ENCODE measurements around the gene SPATA32.
A peak's percentile ranks its signal among the peaks of the same experiment; 100 is the strongest.

Gene SPATA32

DNA sequence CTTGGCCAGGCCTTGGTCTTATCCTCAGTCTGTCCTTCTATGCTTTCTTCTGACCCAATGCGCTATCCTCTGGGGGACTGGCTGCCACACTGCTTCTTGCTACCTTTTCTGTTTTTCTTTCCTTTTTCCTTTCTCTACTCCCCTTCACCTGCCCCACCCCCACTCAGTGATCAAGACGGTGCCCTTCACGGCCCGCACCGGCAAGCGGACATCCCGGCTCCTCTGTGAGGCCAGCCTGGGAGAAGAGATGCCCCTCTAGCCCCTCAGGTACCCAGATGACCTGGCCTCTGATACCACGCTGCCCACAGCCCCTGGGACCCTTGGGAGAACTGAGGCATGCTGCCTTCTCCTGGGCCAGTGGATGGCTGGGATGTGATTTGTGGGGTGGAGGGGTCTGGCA is 15.6 kb downstream of the SPATA32 start:
- no peak for DNase-seq (ENCODE audit: low read depth)

DNA sequence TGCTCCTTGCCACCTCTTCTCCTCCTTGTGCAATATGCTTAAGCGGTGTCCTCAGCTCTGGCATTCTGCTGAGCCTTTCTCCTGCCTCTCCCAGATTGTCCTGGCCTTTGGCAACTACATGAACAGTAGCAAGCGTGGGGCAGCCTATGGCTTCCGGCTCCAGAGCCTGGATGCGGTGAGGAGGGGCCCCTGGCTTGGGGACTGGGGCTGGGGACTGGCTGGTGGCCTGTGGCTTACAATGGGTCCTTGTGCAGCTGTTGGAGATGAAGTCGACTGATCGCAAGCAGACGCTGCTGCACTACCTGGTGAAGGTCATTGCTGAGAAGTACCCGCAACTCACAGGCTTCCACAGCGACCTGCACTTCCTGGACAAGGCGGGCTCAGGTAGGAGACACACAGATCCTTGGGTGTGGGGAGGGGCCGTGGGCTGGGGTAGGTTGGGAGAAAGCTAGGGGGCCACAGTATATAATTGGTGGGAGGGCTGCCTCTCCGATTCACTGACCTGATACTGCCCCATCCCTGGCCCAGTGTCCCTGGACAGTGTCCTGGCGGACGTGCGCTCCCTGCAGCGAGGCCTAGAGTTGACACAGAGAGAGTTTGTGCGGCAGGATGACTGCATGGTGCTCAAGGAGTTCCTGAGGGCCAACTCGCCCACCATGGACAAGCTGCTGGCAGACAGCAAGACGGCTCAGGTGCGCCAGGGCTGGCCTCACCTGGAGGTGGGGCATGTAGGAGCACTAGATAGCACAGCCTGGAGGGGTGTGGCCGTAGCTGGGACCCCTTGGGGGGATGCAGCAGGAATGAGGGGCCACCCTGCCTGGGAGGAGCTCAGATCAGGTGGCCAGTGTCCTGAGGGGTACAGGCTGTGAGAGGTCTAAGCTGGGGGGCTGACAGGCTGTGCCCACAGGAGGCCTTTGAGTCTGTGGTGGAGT is 16.9 kb downstream of the SPATA32 start:
- DNase-seq (ENCODE audit: low read depth), result no peak

DNA sequence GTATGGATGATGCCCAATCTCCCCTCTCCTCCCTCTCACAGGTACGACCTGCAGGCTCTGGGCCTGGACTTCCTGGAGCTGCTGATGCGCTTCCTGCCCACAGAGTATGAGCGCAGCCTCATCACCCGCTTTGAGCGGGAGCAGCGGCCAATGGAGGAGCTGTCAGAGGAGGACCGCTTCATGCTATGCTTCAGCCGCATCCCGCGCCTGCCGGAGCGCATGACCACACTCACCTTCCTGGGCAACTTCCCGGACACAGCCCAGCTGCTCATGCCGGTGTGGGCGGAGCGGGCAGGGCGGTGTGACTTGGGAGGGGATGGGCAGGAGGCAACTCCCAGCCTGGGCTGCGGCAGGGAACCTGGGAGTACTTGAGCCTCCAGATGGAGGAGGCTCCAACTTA is 18.1 kb downstream of the SPATA32 start:
- DNase-seq (ENCODE audit: low read depth), result no peak

DNA sequence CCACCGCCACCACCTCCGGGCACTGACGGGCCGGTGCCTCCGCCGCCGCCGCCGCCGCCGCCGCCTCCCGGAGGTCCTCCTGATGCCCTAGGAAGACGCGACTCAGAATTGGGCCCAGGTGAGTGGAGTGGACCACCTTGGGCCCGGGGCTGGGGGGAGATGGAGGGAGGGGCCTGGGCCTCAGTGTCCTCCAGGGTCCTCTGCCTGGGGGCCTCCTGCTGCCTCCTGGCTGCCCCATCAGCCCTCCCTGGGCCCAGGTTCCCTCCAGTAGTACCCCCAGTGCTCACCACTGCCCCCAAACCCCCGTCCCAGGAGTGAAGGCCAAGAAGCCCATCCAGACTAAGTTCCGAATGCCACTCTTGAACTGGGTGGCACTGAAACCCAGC is 19.9 kb downstream of the SPATA32 start:
- no peak for DNase-seq (ENCODE audit: low read depth)

DNA sequence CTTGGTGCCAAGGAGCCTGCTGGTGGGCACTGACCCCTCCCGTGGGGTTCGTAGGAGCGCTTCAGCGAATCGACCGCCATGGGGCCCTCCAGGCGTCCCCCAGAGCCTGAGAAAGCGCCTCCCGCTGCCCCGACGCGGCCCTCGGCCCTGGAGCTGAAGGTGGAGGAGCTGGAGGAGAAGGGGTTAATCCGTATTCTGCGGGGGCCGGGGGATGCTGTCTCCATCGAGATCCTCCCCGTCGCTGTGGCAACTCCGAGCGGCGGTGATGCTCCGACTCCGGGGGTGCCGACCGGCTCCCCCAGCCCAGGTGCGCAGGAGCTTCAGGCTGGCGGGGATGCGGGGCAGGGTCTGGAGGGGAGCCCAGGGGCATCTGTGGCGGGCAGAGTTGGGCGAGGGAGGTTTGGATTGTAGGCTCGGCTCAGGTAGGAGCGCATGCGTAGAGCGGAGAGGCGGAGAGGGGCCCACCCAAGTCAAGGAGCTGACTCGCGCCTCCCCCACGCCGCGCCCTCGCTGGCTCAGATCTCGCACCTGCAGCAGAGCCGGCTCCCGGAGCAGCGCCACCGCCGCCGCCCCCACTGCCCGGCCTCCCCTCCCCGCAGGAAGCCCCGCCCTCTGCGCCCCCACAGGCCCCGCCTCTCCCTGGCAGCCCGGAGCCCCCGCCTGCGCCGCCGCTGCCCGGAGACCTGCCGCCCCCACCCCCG is 20.4 kb downstream of the SPATA32 start:
- no peak for DNase-seq (ENCODE audit: low read depth)

DNA sequence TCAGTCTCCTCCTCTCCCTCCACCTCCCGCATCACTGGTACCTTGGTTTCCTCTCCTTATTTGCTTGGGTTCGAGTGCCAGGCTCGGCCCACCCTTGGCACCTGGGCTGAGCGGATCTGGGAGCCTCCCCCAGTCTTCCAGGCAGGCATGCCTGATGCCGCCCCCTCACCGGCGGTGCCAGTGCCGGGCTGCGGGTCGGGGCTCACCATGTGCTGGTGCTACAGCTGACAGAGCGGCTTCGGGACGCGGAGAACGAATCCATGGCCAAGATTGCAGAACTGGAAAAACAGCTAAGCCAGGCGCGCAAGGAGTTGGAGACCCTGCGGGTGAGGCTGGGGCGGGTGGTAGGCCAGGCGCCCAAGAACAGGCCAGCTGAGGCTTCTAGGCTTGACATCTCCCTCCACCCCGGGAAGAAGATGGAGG is 21.0 kb downstream of the SPATA32 start:
- no peak for DNase-seq (ENCODE audit: low read depth)

DNA sequence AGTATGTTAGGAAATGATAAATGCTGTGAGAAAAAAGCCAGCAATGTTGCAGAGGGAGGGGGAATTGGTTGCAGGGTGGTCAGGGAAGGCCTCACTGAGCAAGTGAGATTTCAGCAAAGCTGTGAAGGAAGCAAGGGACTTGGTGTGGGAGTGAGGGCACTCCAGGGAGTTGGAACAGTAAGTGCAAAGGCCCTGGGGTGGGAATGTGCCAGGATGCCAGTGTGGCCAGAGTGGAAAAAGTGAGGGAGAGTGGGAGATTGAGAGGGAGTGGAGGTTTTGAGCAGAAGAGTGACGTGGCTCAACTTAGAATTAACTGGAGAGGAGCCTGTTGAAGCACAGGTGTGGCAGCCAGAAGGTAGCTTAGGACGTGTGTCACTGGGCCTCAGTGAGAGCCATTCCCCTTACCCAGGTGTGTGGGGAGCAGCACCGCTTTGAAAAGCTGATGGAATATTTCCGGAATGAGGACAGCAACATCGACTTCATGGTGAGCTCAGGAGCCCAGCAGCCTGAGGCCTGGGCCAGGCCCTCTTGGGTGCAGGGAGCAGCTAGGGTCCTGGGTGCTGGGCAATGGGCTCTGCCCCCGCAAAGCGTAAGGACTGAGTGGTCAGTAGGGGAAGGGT is 23.6 kb downstream of the SPATA32 start:
- no peak for DNase-seq (ENCODE audit: low read depth)

DNA sequence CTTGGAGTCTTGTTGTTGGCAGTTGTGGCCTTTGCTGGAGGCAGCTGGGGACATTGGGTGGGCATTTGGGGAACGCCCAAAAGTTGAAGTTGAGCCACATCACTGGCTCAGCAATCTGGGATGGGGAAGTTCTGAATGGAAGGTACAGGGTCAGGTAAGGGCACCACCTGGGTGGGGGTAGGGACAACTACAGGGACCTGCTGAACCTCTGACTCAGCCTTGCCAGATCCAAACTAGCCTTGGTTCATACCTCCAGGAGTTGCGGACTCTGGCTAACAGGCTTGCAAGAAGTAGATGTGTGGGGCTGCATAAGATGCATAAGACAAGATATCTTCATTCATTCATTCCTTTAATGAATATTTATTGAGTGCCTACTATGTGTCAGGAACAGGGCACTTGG is 24.2 kb downstream of the SPATA32 start:
- DNase-seq (ENCODE audit: low read depth), result no peak

DNA sequence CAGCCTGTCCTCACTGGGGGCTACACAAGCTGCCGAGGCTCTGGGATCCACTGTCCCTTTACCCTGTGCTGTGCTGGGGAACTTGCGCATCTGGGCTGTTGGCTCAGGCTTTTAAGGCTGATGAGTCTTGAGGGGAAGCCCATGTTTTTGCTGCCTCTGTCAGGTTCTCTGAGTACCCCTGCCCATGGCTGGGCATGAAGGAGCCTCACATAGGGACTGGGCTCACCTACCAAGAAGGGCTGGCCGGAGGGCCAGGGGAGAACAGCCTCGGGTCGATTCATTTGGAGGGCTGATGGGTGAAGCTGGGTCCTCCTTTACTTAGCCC is 25.6 kb downstream of the SPATA32 start:
- DNase-seq (ENCODE audit: low read depth), result no peak

DNA sequence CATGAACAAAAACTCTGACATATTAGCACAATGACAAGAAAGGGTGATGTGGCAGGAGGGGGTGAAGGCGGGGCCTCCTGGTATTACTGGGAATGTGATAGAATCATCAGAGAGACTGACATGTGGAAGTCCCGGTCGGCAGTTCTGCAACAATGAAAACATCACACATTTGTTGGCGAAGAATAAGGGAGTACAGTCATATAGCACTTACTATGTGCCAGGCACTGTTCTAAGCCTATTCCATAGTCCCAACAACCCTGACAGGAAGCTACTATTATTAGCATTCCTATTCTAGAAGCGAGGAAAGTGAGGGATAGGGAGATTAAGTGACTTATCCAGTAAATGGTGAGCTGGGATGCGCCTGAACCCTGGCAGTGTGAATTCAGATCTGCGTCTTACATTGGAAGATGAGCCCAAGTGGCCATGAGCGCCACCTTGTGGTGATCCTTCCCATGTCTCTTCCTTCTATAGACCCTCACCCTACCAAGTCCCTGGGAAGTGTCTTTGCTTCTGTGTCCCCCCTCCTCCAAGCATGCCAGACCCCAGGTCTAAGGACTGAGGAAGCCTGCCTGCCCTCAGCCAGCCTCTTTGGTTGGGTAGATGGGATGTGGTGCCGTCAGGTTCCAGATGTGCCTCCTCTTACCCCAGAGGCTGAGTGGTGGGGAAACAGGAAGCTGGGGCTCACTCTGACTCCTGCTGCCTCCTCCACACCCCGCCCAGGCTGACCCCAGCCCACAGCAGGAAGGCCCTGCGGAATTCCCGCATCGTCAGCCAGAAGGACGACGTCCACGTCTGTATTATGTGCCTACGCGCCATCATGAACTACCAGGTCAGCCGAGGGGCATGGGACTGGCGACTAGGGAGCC is 26.2 kb downstream of the SPATA32 start:
- DNase-seq (ENCODE audit: low read depth), result peak; percentile 71

DNA sequence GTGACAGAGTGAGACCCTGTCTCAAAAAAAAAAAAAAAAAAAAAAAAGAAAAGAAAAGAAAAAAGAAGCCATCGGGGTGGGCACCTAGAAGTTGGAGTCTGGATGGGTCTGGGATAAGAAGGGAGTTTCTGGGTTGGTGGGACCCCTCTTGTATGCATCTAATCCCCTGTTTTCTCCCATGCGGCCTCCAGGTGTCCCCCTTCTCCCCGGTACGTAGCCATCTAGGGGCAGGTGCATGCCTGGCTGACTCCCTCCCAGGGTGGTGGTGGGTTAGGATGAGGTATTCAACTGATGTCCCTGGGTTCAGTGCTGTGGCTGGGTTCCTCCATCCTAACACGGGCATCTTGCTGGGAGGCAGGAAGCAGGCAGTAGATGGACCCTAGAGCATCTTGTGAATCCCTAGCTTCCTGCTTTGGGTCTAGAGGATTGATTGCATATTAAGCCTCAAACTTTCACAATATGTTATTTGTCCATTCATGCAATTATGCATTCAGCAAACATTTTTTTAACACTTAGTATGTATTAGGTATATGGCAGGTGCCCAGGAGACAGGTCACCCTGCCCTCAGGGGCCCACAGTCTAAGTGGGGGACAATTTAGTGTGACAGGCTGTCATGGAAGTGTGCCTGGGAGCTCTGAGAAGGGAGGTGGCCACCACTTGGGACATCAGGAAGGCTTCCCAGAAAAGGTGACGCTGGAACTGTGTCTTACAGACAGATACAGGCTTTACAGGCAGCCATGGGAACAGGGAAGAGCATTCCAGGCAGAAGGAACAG is 27.1 kb downstream of the SPATA32 start:
- no peak for DNase-seq (ENCODE audit: low read depth)

DNA sequence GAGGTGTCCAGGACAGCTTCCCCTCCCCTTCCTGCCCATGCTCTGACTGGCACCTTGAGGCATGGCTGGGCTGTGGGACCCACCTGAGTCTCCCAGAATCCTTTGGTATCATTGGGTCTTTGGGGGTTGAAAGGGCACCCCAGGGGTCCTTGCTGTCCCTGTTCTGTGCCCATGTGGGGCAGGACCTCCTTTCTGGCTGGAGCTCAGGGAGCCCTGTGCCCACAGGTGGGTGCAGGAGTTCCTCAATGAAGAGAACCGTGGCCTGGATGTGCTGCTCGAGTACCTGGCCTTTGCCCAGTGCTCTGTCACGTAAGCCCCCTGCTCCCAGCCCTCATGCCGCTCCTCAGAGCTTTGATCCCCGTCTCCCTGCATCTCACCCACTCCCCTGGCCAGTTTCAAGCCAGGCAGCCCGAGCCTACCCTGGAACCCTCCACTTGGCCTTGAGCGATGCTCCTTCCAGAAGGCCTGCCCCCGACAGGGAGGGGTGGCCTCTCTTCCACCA is 28.4 kb downstream of the SPATA32 start:
- DNase-seq (ENCODE audit: low read depth), result no peak

DNA sequence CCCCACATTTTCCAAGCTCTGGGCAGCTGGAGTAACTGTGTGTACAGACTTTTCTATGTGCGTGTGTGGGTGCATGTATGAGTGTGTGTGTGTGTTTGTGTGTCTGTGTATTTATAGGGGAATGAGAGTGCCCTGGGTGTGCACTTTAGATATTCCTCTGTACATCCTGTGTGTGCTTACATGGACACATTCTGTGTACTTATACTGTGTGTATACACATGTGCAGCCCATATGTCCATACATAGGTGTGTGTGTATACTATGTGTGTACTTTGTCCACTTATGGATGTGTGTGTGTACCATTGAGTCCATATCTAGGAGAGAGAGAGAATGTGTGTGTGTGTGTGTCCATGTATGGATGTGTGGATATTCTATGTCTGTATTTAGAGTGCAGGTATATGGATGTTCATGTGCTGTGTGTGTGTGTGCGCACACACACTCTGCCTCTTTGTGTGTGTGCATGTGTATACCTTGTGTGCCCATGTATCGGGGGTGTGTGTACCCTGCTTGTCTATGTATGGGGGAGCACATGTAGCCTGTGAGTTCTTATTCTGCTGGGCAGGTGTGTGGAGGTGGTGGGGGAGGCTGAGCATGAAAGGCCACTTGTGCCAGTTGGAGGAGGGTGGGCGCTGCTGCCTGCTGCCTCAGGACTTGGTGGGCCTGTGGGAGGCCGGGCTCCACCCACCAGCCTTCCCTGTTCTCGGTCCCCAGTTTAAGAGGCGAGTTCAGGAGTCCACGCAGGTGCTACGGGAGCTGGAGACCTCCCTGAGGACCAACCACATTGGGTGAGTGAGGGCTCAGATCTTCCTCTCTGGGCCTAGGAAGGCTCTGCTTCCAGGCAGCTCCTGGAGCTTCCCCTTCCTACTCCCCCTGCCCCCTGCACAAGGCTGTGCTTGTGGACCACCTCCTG is 29.1 kb downstream of the SPATA32 start:
- no peak for DNase-seq (ENCODE audit: low read depth)

DNA sequence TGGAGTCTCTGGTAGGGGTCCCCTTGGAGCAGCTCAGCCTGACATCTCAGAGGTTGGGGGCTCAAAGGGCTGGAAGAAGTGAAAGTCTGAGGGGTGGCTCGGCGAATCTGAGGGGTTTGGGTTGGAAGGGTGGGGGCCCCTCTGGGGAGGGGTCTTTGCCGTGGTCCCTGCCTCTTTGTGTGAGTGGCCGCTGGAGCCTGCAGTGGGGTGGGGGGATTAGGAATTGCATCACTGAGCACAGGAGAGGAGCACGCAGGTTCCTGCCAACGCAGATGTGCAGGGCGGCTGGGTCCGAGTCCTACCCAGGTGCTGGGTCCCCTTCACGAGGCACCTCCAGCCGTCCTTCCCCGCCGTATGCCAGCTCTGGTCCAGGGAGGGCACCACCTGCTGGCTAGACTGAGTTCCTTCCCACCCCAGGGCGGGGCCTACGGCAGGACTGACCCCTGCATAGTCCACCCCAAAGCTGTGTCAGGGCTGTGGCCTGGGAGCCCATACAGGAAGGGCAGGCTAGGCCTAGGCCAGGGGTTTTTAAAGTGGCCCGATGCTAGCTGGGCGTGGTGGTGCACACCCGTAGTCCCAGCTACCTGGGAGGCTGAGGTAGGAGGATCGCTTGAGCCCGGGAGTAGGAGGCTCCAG is 30.3 kb downstream of the SPATA32 start:
- no peak for DNase-seq (ENCODE audit: low read depth)

DNA sequence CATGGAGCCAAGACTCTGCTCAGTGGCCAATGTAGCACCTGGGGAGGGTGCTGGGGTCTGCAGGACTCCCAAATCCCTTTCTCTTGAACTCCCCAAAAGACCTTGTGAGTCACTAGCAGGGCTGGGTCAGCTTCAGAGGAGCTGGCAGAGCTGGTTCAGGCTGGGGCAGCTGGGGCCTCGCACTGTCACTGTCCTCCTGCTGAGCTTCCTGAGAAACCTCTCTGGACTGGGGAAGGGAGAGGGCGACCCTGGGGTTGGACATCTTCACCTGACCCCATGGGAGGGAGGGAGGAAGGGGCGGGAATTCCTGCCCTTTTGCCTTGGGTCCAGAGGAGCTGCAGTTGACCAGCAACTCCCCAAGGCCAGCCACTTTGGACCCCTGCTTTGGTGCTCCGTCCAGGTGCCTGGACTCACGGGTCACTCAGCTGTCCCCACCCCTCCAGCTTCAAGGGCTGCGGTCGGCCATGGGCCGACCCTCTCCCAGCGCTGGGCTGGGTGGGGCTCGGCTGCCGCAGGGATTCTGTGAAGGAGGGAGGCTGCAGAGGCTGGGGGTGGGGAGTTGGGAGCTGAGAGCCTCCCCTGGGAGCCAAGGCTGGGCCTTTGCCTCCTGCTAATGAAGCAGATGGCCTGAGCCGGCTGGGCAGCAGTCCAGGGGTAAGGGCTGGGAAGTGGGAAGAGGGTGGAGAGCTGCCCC is 31.0 kb downstream of the SPATA32 start:
- peak; percentile 41 for DNase-seq (ENCODE audit: low read depth)

DNA sequence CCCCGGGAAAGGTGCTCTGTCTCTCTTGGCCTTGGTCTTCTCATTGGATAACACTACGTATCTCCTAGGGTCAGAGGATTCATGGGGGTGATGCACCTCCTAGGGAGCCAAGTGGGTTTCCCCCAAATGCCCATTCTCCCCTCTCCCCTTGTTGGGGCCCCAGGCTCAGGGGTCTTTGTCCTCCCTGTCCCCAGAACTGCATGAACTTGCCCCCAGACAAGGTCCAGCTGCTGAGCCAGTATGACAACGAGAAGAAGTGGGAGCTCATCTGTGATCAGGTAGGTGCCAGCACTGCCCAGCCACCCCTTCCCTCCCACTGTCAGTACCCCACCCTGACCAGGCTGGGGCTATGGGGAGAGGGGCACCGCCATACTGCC is 31.5 kb downstream of the SPATA32 start:
- DNase-seq (ENCODE audit: low read depth), result no peak

DNA sequence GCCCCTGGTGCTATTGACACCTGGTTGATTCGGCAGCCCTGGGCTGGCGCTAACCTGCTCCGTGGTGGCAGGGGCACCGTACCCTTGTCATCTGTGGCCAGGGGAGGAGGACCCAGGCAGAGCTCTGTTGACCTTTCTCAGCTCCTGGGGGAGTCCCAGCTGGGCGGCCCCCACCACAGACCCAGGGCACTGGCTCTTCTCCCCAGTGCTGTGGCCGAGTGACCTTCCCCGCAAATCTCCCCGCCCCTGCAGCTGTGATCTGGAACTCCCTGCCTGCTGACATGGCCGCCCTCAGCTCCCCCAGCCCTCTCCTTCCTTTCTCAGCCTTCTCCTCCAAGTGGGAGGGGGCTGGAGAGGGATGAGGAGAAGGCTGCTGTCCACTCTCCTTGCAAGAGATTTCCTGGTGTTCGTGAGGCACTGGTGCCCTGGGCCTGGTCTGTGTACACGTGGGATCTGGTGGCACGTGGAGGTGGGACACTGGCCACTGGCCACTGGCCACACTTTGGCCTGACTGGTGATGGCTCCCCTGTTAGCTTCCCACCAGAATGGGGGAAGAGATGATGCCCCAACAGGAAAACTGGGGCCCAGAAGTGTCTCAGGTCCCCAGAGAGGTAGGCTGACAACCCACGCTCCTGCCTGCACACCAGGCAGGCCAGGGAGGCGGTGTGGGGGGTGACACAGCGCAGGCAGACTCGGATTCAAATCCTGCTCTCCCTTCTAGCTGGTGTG is 32.0 kb downstream of the SPATA32 start:
- no peak for DNase-seq (ENCODE audit: low read depth)
